Measurements from ENCODE around the gene AMN1.
A peak's percentile ranks its signal among the peaks of the same experiment; 100 is the strongest.

AMN1 gene

GRCh38 chr12:31633464-31633863, 95.4 kb downstream of the AMN1 start:
- H3K9me3 ChIP-seq (replicated peaks in 1 of 2; ENCODE audit: control insufficient read depth in 2 of 2, insufficient read depth in 1 of 2, low read depth in 1 of 2, low read length in 2 of 2): no peaks in the 10 kb centered on the region
- H3K4me2 ChIP-seq (ENCODE audit: insufficient read depth, low read length, poor library complexity, severe bottlenecking): no peak overlapping the region
- H3K14ac ChIP-seq (ENCODE audit: low read length): no peak overlapping the region
- no peak overlapping the region for H2AFZ ChIP-seq (ENCODE audit: low read length)
- DNase-seq (ENCODE audit: low spot score): no peak
- no peak overlapping the region for H2BK5ac ChIP-seq (ENCODE audit: low read length)
- WGBS, 2 donors (ENCODE audit: extremely low coverage in 2 of 2, insufficient read length in 2 of 2, insufficient replicate concordance in 1 of 2): no CpG with 5 or more reads among the region's 4 CpGs
- H3K4ac ChIP-seq (ENCODE audit: low read length): no peak overlapping the region
- H3K18ac ChIP-seq (ENCODE audit: low read length): no peak overlapping the region
- no peak overlapping the region for H3K23ac ChIP-seq (ENCODE audit: low read depth, low read length, poor library complexity)
- no peak overlapping the region for H2BK120ac ChIP-seq (ENCODE audit: low read depth, low read length)
- no peak overlapping the region for H2BK15ac ChIP-seq (ENCODE audit: low read length)
- H3K27me3 ChIP-seq (ENCODE audit: control insufficient read depth in 3 of 3, insufficient read depth in 3 of 3, low read depth in 1 of 3, low read length in 3 of 3): no peaks in the 10 kb centered on the region
- H3K79me1 ChIP-seq (ENCODE audit: low read depth, low read length): no peaks in the 10 kb centered on the region
- no peak overlapping the region for H4K8ac ChIP-seq (ENCODE audit: low read depth, low read length)
- no peaks in the 10 kb centered on the region for H3K36me3 ChIP-seq (replicated peaks in 1 of 2; ENCODE audit: control insufficient read depth in 2 of 2, insufficient read depth in 2 of 2, low read length in 2 of 2)
- H3K27ac ChIP-seq (replicated peaks; ENCODE audit: low read length): no peak overlapping the region
- H3K4me3 ChIP-seq (ENCODE audit: low read length in 2 of 2): no peak overlapping the region
- no peak overlapping the region for H3K9ac ChIP-seq (ENCODE audit: low read depth, low read length, poor library complexity)
- no peak overlapping the region for H2AK5ac ChIP-seq (ENCODE audit: low read depth, low read length)
- peaks cover 1 to 21% of the 10 kb centered on the region in 2 donors for H3K4me1 ChIP-seq (ENCODE audit: control insufficient read depth in 2 of 2, insufficient read depth in 1 of 2, low read depth in 1 of 2, low read length in 2 of 2)
- no peak overlapping the region for H2BK12ac ChIP-seq (ENCODE audit: low read length)
- no peak overlapping the region for H4K91ac ChIP-seq (ENCODE audit: low read depth, low read length, poor library complexity)

DNA sequence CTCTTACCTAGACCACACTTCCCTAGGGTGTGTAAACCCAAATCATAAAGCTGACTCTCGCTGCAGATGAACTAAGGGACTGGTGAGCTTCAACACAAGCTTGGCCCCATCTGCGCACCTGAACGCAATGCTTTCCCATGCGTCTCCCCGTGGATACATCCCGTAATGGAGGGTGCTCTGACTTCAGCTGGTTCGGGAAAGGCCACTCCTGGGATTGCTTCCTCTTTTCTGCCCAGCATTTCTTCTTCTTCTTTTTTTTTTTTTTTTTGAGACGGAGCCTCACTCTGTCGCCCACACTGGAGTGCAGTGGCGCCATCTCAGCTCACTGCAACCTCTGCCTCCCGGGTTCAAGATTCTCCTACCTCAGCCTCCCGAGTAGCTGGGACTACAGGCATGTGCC, 97.0 kb downstream of the AMN1 start:
- no peak overlapping the region for H3K9ac ChIP-seq (ENCODE audit: low read depth, low read length, poor library complexity)
- no peak overlapping the region for H4K8ac ChIP-seq (ENCODE audit: low read depth, low read length)
- WGBS, 2 donors (ENCODE audit: extremely low coverage in 2 of 2, insufficient read length in 2 of 2, insufficient replicate concordance in 1 of 2): no CpG with 5 or more reads among the region's 12 CpGs
- no peak overlapping the region for H4K91ac ChIP-seq (ENCODE audit: low read depth, low read length, poor library complexity)
- H3K23ac ChIP-seq (ENCODE audit: low read depth, low read length, poor library complexity): no peak overlapping the region
- H3K79me1 ChIP-seq (ENCODE audit: low read depth, low read length): no peaks in the 10 kb centered on the region
- H3K18ac ChIP-seq (ENCODE audit: low read length): no peak overlapping the region
- no peak for DNase-seq (ENCODE audit: low spot score)
- peak overlapping the region; percentile 57 for H2AFZ ChIP-seq (ENCODE audit: low read length)
- no peak overlapping the region for H2BK5ac ChIP-seq (ENCODE audit: low read length)
- no peak overlapping the region for H3K4me3 ChIP-seq (ENCODE audit: low read length in 2 of 2)
- H3K4me1 ChIP-seq (ENCODE audit: control insufficient read depth in 2 of 2, insufficient read depth in 1 of 2, low read depth in 1 of 2, low read length in 2 of 2): peaks cover 6 to 27% of the 10 kb centered on the region in 2 donors
- no peak overlapping the region for H2BK120ac ChIP-seq (ENCODE audit: low read depth, low read length)
- H2BK15ac ChIP-seq (ENCODE audit: low read length): no peak overlapping the region
- no peaks in the 10 kb centered on the region for H3K36me3 ChIP-seq (replicated peaks in 1 of 2; ENCODE audit: control insufficient read depth in 2 of 2, insufficient read depth in 2 of 2, low read length in 2 of 2)
- no peak overlapping the region for H3K4me2 ChIP-seq (ENCODE audit: insufficient read depth, low read length, poor library complexity, severe bottlenecking)
- H2BK12ac ChIP-seq (ENCODE audit: low read length): no peak overlapping the region
- H3K14ac ChIP-seq (ENCODE audit: low read length): no peak overlapping the region
- H3K9me3 ChIP-seq (replicated peaks in 1 of 2; ENCODE audit: control insufficient read depth in 2 of 2, insufficient read depth in 1 of 2, low read depth in 1 of 2, low read length in 2 of 2): no peaks in the 10 kb centered on the region
- H3K4ac ChIP-seq (ENCODE audit: low read length): no peak overlapping the region
- H3K27me3 ChIP-seq (ENCODE audit: control insufficient read depth in 3 of 3, insufficient read depth in 3 of 3, low read depth in 1 of 3, low read length in 3 of 3): no peaks in the 10 kb centered on the region
- H3K27ac ChIP-seq (replicated peaks; ENCODE audit: low read length): no peak overlapping the region
- H2AK5ac ChIP-seq (ENCODE audit: low read depth, low read length): no peak overlapping the region

GRCh38 chr12:31631023-31631724, 97.6 kb downstream of the AMN1 start:
- no peak overlapping the region for H2BK15ac ChIP-seq (ENCODE audit: low read length)
- H3K9ac ChIP-seq (ENCODE audit: low read depth, low read length, poor library complexity): no peak overlapping the region
- H2AK5ac ChIP-seq (ENCODE audit: low read depth, low read length): no peak overlapping the region
- H3K18ac ChIP-seq (ENCODE audit: low read length): no peak overlapping the region
- H3K23ac ChIP-seq (ENCODE audit: low read depth, low read length, poor library complexity): no peak overlapping the region
- no peak overlapping the region for H3K14ac ChIP-seq (ENCODE audit: low read length)
- H3K4me1 ChIP-seq (ENCODE audit: control insufficient read depth in 2 of 2, insufficient read depth in 1 of 2, low read depth in 1 of 2, low read length in 2 of 2): peaks cover 6 to 27% of the 10 kb centered on the region in 2 donors
- no peaks in the 10 kb centered on the region for H3K36me3 ChIP-seq (replicated peaks in 1 of 2; ENCODE audit: control insufficient read depth in 2 of 2, insufficient read depth in 2 of 2, low read length in 2 of 2)
- H3K27me3 ChIP-seq (ENCODE audit: control insufficient read depth in 3 of 3, insufficient read depth in 3 of 3, low read depth in 1 of 3, low read length in 3 of 3): no peaks in the 10 kb centered on the region
- no peak overlapping the region for H3K4me3 ChIP-seq (ENCODE audit: low read length in 2 of 2)
- H4K91ac ChIP-seq (ENCODE audit: low read depth, low read length, poor library complexity): no peak overlapping the region
- no CpG with 5 or more reads among the region's 6 CpGs for WGBS, 2 donors (ENCODE audit: extremely low coverage in 2 of 2, insufficient read length in 2 of 2, insufficient replicate concordance in 1 of 2)
- no peak overlapping the region for H2BK12ac ChIP-seq (ENCODE audit: low read length)
- no peak overlapping the region for H3K4ac ChIP-seq (ENCODE audit: low read length)
- H3K4me2 ChIP-seq (ENCODE audit: insufficient read depth, low read length, poor library complexity, severe bottlenecking): no peak overlapping the region
- no peak overlapping the region for H4K8ac ChIP-seq (ENCODE audit: low read depth, low read length)
- H2BK5ac ChIP-seq (ENCODE audit: low read length): no peak overlapping the region
- no peaks in the 10 kb centered on the region for H3K79me1 ChIP-seq (ENCODE audit: low read depth, low read length)
- peak overlapping the region; percentile 57 for H2AFZ ChIP-seq (ENCODE audit: low read length)
- no peak overlapping the region for H3K27ac ChIP-seq (replicated peaks; ENCODE audit: low read length)
- H2BK120ac ChIP-seq (ENCODE audit: low read depth, low read length): no peak overlapping the region
- no peaks in the 10 kb centered on the region for H3K9me3 ChIP-seq (replicated peaks in 1 of 2; ENCODE audit: control insufficient read depth in 2 of 2, insufficient read depth in 1 of 2, low read depth in 1 of 2, low read length in 2 of 2)
- no peak for DNase-seq (ENCODE audit: low spot score)

GRCh38 chr12:31629756-31630732, 98.8 kb downstream of the AMN1 start:
- no peak overlapping the region for H4K91ac ChIP-seq (ENCODE audit: low read depth, low read length, poor library complexity)
- peak overlapping the region in 1 of 2 donors; percentile 26 for H3K4me3 ChIP-seq (ENCODE audit: low read length in 2 of 2)
- no peak for DNase-seq (ENCODE audit: low spot score)
- peak overlapping the region; percentile 65 for H2AK5ac ChIP-seq (ENCODE audit: low read depth, low read length)
- H3K27me3 ChIP-seq (ENCODE audit: control insufficient read depth in 3 of 3, insufficient read depth in 3 of 3, low read depth in 1 of 3, low read length in 3 of 3): no peaks in the 10 kb centered on the region
- H4K8ac ChIP-seq (ENCODE audit: low read depth, low read length): no peak overlapping the region
- no peak overlapping the region for H3K27ac ChIP-seq (replicated peaks; ENCODE audit: low read length)
- no peaks in the 10 kb centered on the region for H3K79me1 ChIP-seq (ENCODE audit: low read depth, low read length)
- H2BK15ac ChIP-seq (ENCODE audit: low read length): no peak overlapping the region
- peak overlapping the region; percentile 65 for H2AFZ ChIP-seq (ENCODE audit: low read length)
- no peak overlapping the region for H2BK5ac ChIP-seq (ENCODE audit: low read length)
- WGBS, 2 donors (ENCODE audit: extremely low coverage in 2 of 2, insufficient read length in 2 of 2, insufficient replicate concordance in 1 of 2): no CpG with 5 or more reads among the region's 16 CpGs
- H2BK12ac ChIP-seq (ENCODE audit: low read length): no peak overlapping the region
- H2BK120ac ChIP-seq (ENCODE audit: low read depth, low read length): no peak overlapping the region
- H3K36me3 ChIP-seq (replicated peaks in 1 of 2; ENCODE audit: control insufficient read depth in 2 of 2, insufficient read depth in 2 of 2, low read length in 2 of 2): no peaks in the 10 kb centered on the region
- H3K9ac ChIP-seq (ENCODE audit: low read depth, low read length, poor library complexity): no peak overlapping the region
- H3K23ac ChIP-seq (ENCODE audit: low read depth, low read length, poor library complexity): no peak overlapping the region
- no peak overlapping the region for H3K4ac ChIP-seq (ENCODE audit: low read length)
- peaks cover 6 to 27% of the 10 kb centered on the region in 2 donors for H3K4me1 ChIP-seq (ENCODE audit: control insufficient read depth in 2 of 2, insufficient read depth in 1 of 2, low read depth in 1 of 2, low read length in 2 of 2)
- no peaks in the 10 kb centered on the region for H3K9me3 ChIP-seq (replicated peaks in 1 of 2; ENCODE audit: control insufficient read depth in 2 of 2, insufficient read depth in 1 of 2, low read depth in 1 of 2, low read length in 2 of 2)
- no peak overlapping the region for H3K4me2 ChIP-seq (ENCODE audit: insufficient read depth, low read length, poor library complexity, severe bottlenecking)
- no peak overlapping the region for H3K18ac ChIP-seq (ENCODE audit: low read length)
- H3K14ac ChIP-seq (ENCODE audit: low read length): no peak overlapping the region

Data from neuronal stem cell (in vitro differentiated cells).